Measurements from ENCODE around the gene SLC6A4. TPM values are rescaled to one million over a fixed set of nuclear protein-coding genes. Genes with fewer than 3 reads are reported as not detected.
"Not testable (repeated sequence)": the region's sequence is repeated elsewhere in the genome, so short reads cannot be mapped to it uniquely, and the experiment has no call there.

SLC6A4 gene
- total and polyA plus RNA-seq, 10 of the 15 experiments (the other 5 are each of a cell fraction or from before 2014, with no cell fraction given) = 5.3 to 20.6 (median 10.1) TPM

- no peak for TF ChIP-seq CHD4 (IDR thresholded peaks at IDR 0.05)
- no peak for TF ChIP-seq SMAD1 (IDR thresholded peaks at IDR 0.05; ENCODE audit: low read depth, partially characterized antibody)
- no peak for TF ChIP-seq FOS (IDR thresholded peaks at IDR 0.05; ENCODE audit: borderline replicate concordance, extremely low read depth, insufficient read length)
Measured at GRCh38 chr17:30207655-30208054, 27.8 kb downstream of the SLC6A4 start (continued).

DNA sequence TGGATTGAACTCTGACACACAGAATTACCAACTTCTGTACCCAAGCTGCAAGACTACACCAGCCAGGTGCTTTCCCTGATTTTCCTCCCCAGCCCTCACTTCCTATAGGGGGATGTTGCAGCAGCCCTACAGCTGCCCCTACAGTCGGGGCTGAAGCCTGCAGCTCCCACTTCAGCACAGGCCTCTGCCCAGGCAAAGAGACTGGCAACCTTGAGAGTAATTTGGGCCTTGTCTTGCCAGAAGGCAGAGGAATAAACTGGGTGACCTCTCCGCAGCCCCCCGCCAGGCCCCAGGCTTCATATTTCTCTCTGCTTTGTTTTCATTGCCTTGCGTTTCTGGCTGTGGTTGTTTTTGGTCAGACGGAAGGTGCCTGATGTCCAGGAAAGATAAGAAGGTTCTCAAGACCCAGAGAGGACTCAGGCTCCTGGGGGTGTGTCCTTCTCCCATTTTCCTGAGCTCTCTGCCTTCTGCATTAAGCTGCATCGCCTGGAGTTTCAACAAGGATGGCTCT lies 32.0 kb downstream of the SLC6A4 start:
- no peaks in the 10 kb centered on the region for H3K79me2 ChIP-seq (ENCODE audit: control insufficient read depth, insufficient read depth, low read length)
- in situ Hi-C loops (cut with MboI) = no loop called here

GRCh38 chr17:30200656-30201055 lies 34.8 kb downstream of the SLC6A4 start:
- DNase-seq (ENCODE audit: low read depth, low spot score); in situ Hi-C loops (cut with MboI); H2AFZ ChIP-seq (ENCODE audit: control insufficient read depth, low read depth, low read length); H3K4me2 ChIP-seq (ENCODE audit: control insufficient read depth, insufficient read depth); FAIRE-seq; BruUV-seq (replicated peaks); H3K4me3 ChIP-seq; H3K27ac ChIP-seq (ENCODE audit: control insufficient read depth, insufficient read depth); H3K27me3 ChIP-seq (replicated peaks in 1 of 2; ENCODE audit: control insufficient read depth in 2 of 2, insufficient read depth in 2 of 2, low read length in 1 of 2); H3K79me2 ChIP-seq (ENCODE audit: control insufficient read depth, insufficient read depth, low read length); CTCF ChIA-PET; ATAC-seq; intact Hi-C loops (cut with micrococcal nuclease; ENCODE audit: unreplicated experiment); H3K9me3 ChIP-seq (replicated peaks; ENCODE audit: control insufficient read depth, insufficient read depth, low read length); H3K4me1 ChIP-seq (ENCODE audit: control insufficient read depth, insufficient read depth, low read length); H3K9ac ChIP-seq (ENCODE audit: control insufficient read depth, insufficient read depth, low read length); H4K20me1 ChIP-seq (ENCODE audit: control insufficient read depth, insufficient read depth); H3K36me3 ChIP-seq (ENCODE audit: control insufficient read depth in 2 of 2, insufficient read depth in 2 of 2, low read length in 1 of 2): not testable (repeated sequence)
- WGBS (ENCODE audit: insufficient coverage, insufficient replicate concordance, low lambda C conversion rate, missing lambda C conversion rate) = 71% methylated on average over 8 of the region's 9 CpGs
- ChIA-PET SMC1A (ENCODE audit: uncharacterized antibody, unreplicated experiment) (interaction anchor here (0.6 to 1.6 kb wide), 2 partner anchors 70 to 376 kb away, joined by 3 to 5 read pairs; no protein-coding TSS in a partner anchor), RAD21 (ENCODE audit: unreplicated experiment) (interaction anchor here (1.3 kb wide), 1 partner anchor 95 kb away, joined by 3 read pairs; no protein-coding TSS in a partner anchor), POLR2A (interaction anchor here (0.6 kb wide), 1 partner anchor 174 kb away, joined by 3 read pairs; no protein-coding TSS in a partner anchor)

More for the DNA sequence above, 32.0 kb downstream of the SLC6A4 start:
- H3K27ac ChIP-seq (ENCODE audit: control insufficient read depth, insufficient read depth) = no peak overlapping the region
- no peaks in the 10 kb centered on the region for H3K36me3 ChIP-seq (ENCODE audit: control insufficient read depth in 2 of 2, insufficient read depth in 2 of 2, low read length in 1 of 2)
- no peak overlapping the region for H3K9ac ChIP-seq (ENCODE audit: control insufficient read depth, insufficient read depth, low read length)
- H4K20me1 ChIP-seq (ENCODE audit: control insufficient read depth, insufficient read depth) = no peaks in the 10 kb centered on the region
- ChIA-PET SMC1A (ENCODE audit: uncharacterized antibody, unreplicated experiment) (interaction anchor here (1.0 to 3.2 kb wide), 12 partner anchors 9 to 133 kb away, joined by 3 to 25 read pairs (median 4); no protein-coding TSS in a partner anchor), POLR2A (interaction anchor here (1.0 to 1.2 kb wide), 3 partner anchors 16 to 37 kb away, joined by 3 read pairs; no protein-coding TSS in a partner anchor), CTCF (interaction anchor here (0.8 to 4.2 kb wide), 11 partner anchors 9 to 273 kb away, joined by 3 to 33 read pairs (median 4); partner anchors contain the start of gene SLC6A4), RAD21 (ENCODE audit: unreplicated experiment) (interaction anchor here (1.5 to 4.1 kb wide), 4 partner anchors 73 to 120 kb away, joined by 3 to 22 read pairs (median 10); no protein-coding TSS in a partner anchor)
- no peaks in the 10 kb centered on the region for H3K9me3 ChIP-seq (replicated peaks; ENCODE audit: control insufficient read depth, insufficient read depth, low read length)
- intact Hi-C loops (cut with micrococcal nuclease; ENCODE audit: unreplicated experiment) = no loop called here
- 86% methylated on average over 6 of the region's 6 CpGs for WGBS (ENCODE audit: insufficient coverage, insufficient replicate concordance, low lambda C conversion rate, missing lambda C conversion rate)
- peaks cover 16% of the 10 kb centered on the region for H3K4me1 ChIP-seq (ENCODE audit: control insufficient read depth, insufficient read depth, low read length)
- ATAC-seq = peak; percentile 87
- DNase-seq (ENCODE audit: low read depth, low spot score) = no peak
- H3K4me2 ChIP-seq (ENCODE audit: control insufficient read depth, insufficient read depth) = no peak overlapping the region
- TF ChIP-seq HDGF (IDR thresholded peaks at IDR 0.05) (no peak), SMC3 (IDR thresholded peaks at IDR 0.05; ENCODE audit: borderline replicate concordance, low read length) (peak; percentile 37; the same call in 1 of the 2 replicates), RAD21 (IDR thresholded peaks at IDR 0.05; ENCODE audit: insufficient read depth, low read depth, low read length) (peak; percentile 40; the same call in 1 of the 2 replicates), MXI1 (IDR thresholded peaks at IDR 0.05; ENCODE audit: low read depth, low read length) (no peak), CTCF (IDR thresholded peaks at IDR 0.05 in 2 of 3, conservative IDR thresholded peaks at IDR 0.05 in 1 of 3; ENCODE audit: control insufficient read depth in 2 of 3, extremely low read depth in 1 of 3, insufficient read depth in 1 of 3, low read depth in 3 of 3, low read length in 3 of 3) (peak; percentile 33 to 41 (median 40); a peak in 5 of 6 replicates), RELA (IDR thresholded peaks at IDR 0.05; ENCODE audit: borderline replicate concordance, partially characterized antibody) (no peak), GABPA (IDR thresholded peaks at IDR 0.05; ENCODE audit: low read depth) (no peak), KLF5 (IDR thresholded peaks at IDR 0.05; ENCODE audit: partially characterized antibody) (no peak), ZNF274 (IDR thresholded peaks at IDR 0.05; ENCODE audit: insufficient read depth, insufficient read length) (no peak), EGR1 (IDR thresholded peaks at IDR 0.05; ENCODE audit: borderline replicate concordance in 1 of 2, low read depth in 2 of 2, low read length in 2 of 2) (no peak)
- BruUV-seq (replicated peaks) = no TSS peak
- no peak overlapping the region for H3K4me3 ChIP-seq
- no peaks in the 10 kb centered on the region for H3K27me3 ChIP-seq (replicated peaks in 1 of 2; ENCODE audit: control insufficient read depth in 2 of 2, insufficient read depth in 2 of 2, low read length in 1 of 2)
- H2AFZ ChIP-seq (ENCODE audit: control insufficient read depth, low read depth, low read length) = no peak overlapping the region
- FAIRE-seq = no peak
